Aorta (tissue), 5 donors: ENCODE results near the gene NDUFB6. TPM values are rescaled to one million over a fixed set of nuclear protein-coding genes. Genes with fewer than 3 reads are reported as not detected.

ENCODE experiments used
- ATAC-seq: fragments of 200-7000 bp; cut with Tn5 transposase; one replicate; pipeline ENCODE4 v1.9.1; 2022; ENCODE audit warnings: moderate library complexity; ENCODE audit not compliant: low FRiP score
- DNase-seq, 2 donors: peaks; one replicate each; pipeline ENCODE4 v3.0.0-alpha.2; 2020
- H3K27ac ChIP-seq, 2 donors: one replicate each; pipeline ENCODE4 v1.5.1; 2013; ENCODE audit warnings: low read length in 2 of 2, mild to moderate bottlenecking in 2 of 2, moderate library complexity in 2 of 2, control low read depth in 1 of 2, inconsistent platforms in 1 of 2, low read depth in 1 of 2
- H3K27me3 ChIP-seq, 2 donors: one replicate each; pipeline ENCODE4 v1.6.1; 2013; ENCODE audit warnings: control low read depth in 1 of 2, low read length in 1 of 2, mild to moderate bottlenecking in 1 of 2, moderate library complexity in 1 of 2; ENCODE audit not compliant: insufficient read depth in 2 of 2, control insufficient read depth in 1 of 2
- H3K36me3 ChIP-seq, 2 donors: one replicate each; pipeline ENCODE4 v1.6.1; 2013; ENCODE audit warnings: control low read depth in 1 of 2, low read length in 1 of 2, mild to moderate bottlenecking in 1 of 2; ENCODE audit not compliant: insufficient read depth in 2 of 2, control insufficient read depth in 1 of 2
- H3K4me1 ChIP-seq, 2 donors: one replicate each; pipeline ENCODE4 v1.6.1; 2013; ENCODE audit warnings: low read length in 2 of 2, control low read depth in 1 of 2, mild to moderate bottlenecking in 1 of 2, moderate library complexity in 1 of 2; ENCODE audit not compliant: insufficient read depth in 2 of 2, control insufficient read depth in 1 of 2
- H3K4me3 ChIP-seq, 2 donors: one replicate each; pipeline ENCODE4 v1.5.1; 2013; ENCODE audit warnings: low read length in 2 of 2, control low read depth in 1 of 2, mild to moderate bottlenecking in 1 of 2
- H3K9me3 ChIP-seq: one replicate; pipeline ENCODE4 v1.6.1; 2013; ENCODE audit warnings: mild to moderate bottlenecking, low read length; ENCODE audit not compliant: control insufficient read depth
- WGBS, 2 donors: extraction: QIAGEN DNeasy Blood & Tissue Kit; methylation state at CpG; one replicate each; pipeline ENCODE4 v1.1.7; 2013; 5-methylcytosine and 5-hydroxymethylcytosine counted together
- intact Hi-C, 2 donors: fragments of 100-400 bp; cut with DNase I; formaldehyde crosslinking; loops; one replicate each; pipeline versions ENCODE4 v1.14.2 to v1.15.0; 2022
- polyA plus RNA-seq, 2 donors: library from polyadenylated mRNA; stranded (reverse); fragments of 200-250 nt; gene quantifications; one replicate each; pipeline ENCODE4 v1.2.3, GENCODE V29; 2013
- total RNA-seq, 2 donors: library from RNA; stranded (reverse); fragmentation: NEBNext Ultra II Directional; extraction: Animal tissue kit (Norgen Biotek cat#: 25700); gene quantifications; one replicate each; pipeline ENCODE4 v1.2.1, GENCODE V29; 2021
- donor health status: healthy with polysubstance abuse.
- donor health status: Bipolar disorder and iron deficiency.
- donor health status: DM: no; HTN: no; CAD: no.
- donor health status: DM: no; HTN: no; CAD: no.
- donor health status: DM: yes; HTN: yes; CAD: no.

NDUFB6 gene
- total and polyA plus RNA-seq, 4 donors, result 29.5 to 55.2 (median 43.1) TPM

DNA sequence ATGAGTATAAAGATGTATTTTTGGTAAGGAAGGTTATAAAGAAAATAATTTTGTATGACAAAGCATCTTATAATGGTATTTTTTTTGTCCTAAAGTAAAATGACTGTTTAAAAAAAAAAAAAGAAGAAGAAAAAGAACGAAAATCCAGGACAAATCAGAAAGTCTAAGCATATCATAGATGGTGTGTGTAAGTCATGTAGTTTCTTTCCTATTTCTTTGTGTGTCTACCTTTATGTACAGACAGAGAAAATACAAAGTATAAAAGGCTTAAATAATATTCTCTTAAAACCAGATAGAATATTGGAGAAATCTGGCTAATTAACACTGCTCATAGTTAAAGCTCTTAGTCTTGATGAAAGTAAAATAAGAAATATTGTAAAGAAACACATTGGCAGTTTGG, 54.7 kb downstream of the NDUFB6 start:
- DNase-seq (no peak), ATAC-seq (no peak)
- H3K4me1 ChIP-seq, result peaks cover under 1 to 2% of the 10 kb centered on the region in 2 donors
- WGBS, 2 donors, result 89 to 96% methylated on average over 1 of the region's 1 CpG
- intact Hi-C loops, result no loop called here
- H3K27me3 ChIP-seq, result no peaks in the 10 kb centered on the region
- no peaks in the 10 kb centered on the region for H3K9me3 ChIP-seq
- no peak overlapping the region for H3K4me3 ChIP-seq
- H3K36me3 ChIP-seq, result no peaks in the 10 kb centered on the region
- H3K27ac ChIP-seq, result no peak overlapping the region

DNA sequence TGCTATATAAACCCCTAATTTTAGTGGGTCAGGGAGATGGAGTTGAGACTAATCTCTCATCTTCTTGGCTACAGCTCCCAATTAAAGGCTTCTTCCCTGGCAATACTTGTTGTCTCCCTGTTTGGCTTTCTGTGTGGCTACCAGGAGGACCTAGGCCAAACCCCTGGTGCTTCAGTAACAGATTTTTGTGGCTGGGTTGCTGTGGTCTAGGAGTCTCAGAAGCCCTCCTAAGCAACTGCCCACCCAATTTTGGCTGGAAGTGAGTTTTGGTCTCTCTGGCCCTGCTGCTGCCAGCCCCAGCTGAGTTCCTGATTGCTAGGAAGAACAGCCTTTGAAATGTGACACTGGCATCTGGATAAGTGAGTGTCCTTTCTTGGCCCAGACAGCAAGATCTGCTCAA, 56.7 kb downstream of the NDUFB6 start:
- ATAC-seq (no peak), DNase-seq (no peak)
- Histone ChIP-seq H3K36me3 (no peaks in the 10 kb centered on the region), H3K4me1 (no peaks in the 10 kb centered on the region), H3K27ac (no peak overlapping the region), H3K27me3 (no peaks in the 10 kb centered on the region), H3K9me3 (no peaks in the 10 kb centered on the region), H3K4me3 (no peak overlapping the region)
- intact Hi-C loops, result no loop called here

DNA sequence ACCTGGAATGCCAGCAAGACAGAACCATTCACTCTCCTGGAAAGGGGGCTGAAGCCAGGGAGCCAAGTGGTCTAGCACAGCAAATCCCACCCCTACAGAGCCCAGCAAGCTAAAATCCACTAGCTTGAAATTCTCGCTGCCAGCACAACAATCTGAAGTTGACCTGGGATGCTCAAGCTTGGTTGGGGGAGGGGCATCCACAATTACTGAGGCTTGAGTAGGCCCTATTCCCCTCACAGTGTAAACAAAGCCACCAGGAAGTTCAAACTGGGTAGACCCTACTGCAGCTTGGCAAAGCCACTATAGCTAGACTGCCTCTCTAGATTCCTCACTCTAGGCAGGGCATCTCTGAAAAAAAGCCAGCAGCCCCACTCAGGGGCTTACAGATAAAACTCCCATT, 64.2 kb downstream of the NDUFB6 start:
- intact Hi-C loops, result no loop called here
- 95 to 97% methylated on average over 1 of the region's 1 CpG for WGBS, 2 donors
- H3K9me3 ChIP-seq, result no peaks in the 10 kb centered on the region
- H3K4me3 ChIP-seq, result no peak overlapping the region
- H3K27me3 ChIP-seq, result no peaks in the 10 kb centered on the region
- no peaks in the 10 kb centered on the region for H3K36me3 ChIP-seq
- H3K27ac ChIP-seq, result no peak overlapping the region
- H3K4me1 ChIP-seq, result no peaks in the 10 kb centered on the region
- DNase-seq (no peak), ATAC-seq (no peak)

DNA sequence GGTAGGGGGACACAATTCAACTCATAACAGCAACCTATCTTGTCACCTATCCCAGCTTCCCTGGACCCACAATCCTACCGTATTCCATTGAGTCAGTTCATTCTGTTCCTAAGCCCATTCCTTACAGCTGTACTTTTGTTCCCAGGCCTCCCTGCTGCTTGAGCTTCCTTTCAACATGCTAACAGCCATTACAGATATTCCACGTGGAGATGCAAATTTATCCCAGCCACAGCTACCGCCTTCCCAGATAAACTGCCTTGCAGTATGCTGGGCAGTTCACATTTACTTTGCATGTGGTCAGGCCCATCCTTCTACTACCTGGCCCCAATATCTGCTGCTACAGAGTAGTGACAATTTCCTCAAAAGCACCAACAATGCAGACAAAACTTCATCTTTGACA, 70.0 kb downstream of the NDUFB6 start:
- WGBS, 2 donors, result 86 to 90% methylated on average over 3 of the region's 3 CpGs
- H3K27me3 ChIP-seq, result no peaks in the 10 kb centered on the region
- no peak for DNase-seq
- intact Hi-C loops, result no loop called here
- no peak overlapping the region for H3K4me3 ChIP-seq
- no peak overlapping the region for H3K27ac ChIP-seq
- H3K4me1 ChIP-seq, result no peaks in the 10 kb centered on the region
- peaks cover 3 to 4% of the 10 kb centered on the region in 2 donors for H3K36me3 ChIP-seq
- H3K9me3 ChIP-seq, result no peaks in the 10 kb centered on the region
- ATAC-seq, result no peak

Other genes starting within 250 kb of the NDUFB6 start
- 10 to 100 TPM; 29.4 to 30.5 TPM for gene ACO1, start 188.5 kb downstream of the NDUFB6 start, total RNA-seq
- gene ACO1, start 188.5 kb downstream of the NDUFB6 start, polyA plus RNA-seq, result 10 to 100 TPM; 11.0 to 17.7 TPM
- gene RIGI, start 47.0 kb downstream of the NDUFB6 start, total RNA-seq, result 10 to 100 TPM; 13.0 to 15.6 TPM
- 1 to 10 TPM; 3.9 to 9.3 TPM for gene RIGI, start 47.0 kb downstream of the NDUFB6 start, polyA plus RNA-seq
- gene SMIM27, start 20.8 kb downstream of the NDUFB6 start, total RNA-seq, result 1 to 10 TPM; 6.5 to 6.7 TPM
- gene SMIM27, start 20.8 kb downstream of the NDUFB6 start, polyA plus RNA-seq, result 10 to 100 TPM; 12.7 to 48.8 TPM
- gene TOPORS, start 20.6 kb downstream of the NDUFB6 start, total RNA-seq, result 10 to 100 TPM; 16.9 to 17.0 TPM
- gene TOPORS, start 20.6 kb downstream of the NDUFB6 start, polyA plus RNA-seq, result 1 to 10 TPM; 7.8 to 8.6 TPM
- gene TAF1L, start 62.5 kb upstream of the NDUFB6 start, total RNA-seq, result under 1 TPM in 1 of 2 donors, not detected in 1; 0.06 TPM
- gene TAF1L, start 62.5 kb upstream of the NDUFB6 start, polyA plus RNA-seq, result under 1 TPM in 1 of 2 donors, not detected in 1; 0.13 TPM
- gene TMEM215, start 210.4 kb upstream of the NDUFB6 start, total RNA-seq, result not detected
- not detected for gene TMEM215, start 210.4 kb upstream of the NDUFB6 start, polyA plus RNA-seq